Central memory CD8-positive, alpha-beta T cell (primary cell): ENCODE data around the gene PHACTR3.

Source experiments
- ATAC-seq: fragments of 150-1000 bp; cut with Tn5 transposase; replicated peaks from 2 replicates; pipeline ENCODE4 v1.10.0; 2022; ENCODE audit warnings: mild to moderate bottlenecking, moderate FRiP score, moderate number of reproducible peaks; ENCODE audit not compliant: poor library complexity, severe bottlenecking; ENCODE audit errors: extremely low read depth
- DNase-seq, 2 donors: peaks; one replicate each; pipeline ENCODE4 v3.0.0; 2021; ENCODE audit warnings: low spot score in 2 of 2
- H3K27ac Mint-ChIP-seq: one replicate; pipeline ENCODE4 v1.8.0; 2022; ENCODE audit warnings: low read depth, mild to moderate bottlenecking, moderate library complexity, mixed read lengths
- H3K27me3 Mint-ChIP-seq: one replicate; pipeline ENCODE4 v1.8.0; 2022; ENCODE audit warnings: mixed read lengths
- H3K36me3 Mint-ChIP-seq: one replicate; pipeline ENCODE4 v1.8.0; 2022; ENCODE audit warnings: mild to moderate bottlenecking, moderate library complexity, mixed read lengths; ENCODE audit not compliant: insufficient read depth
- H3K4me1 Mint-ChIP-seq: one replicate; pipeline ENCODE4 v1.8.0; 2022; ENCODE audit warnings: mixed read lengths
- H3K4me3 Mint-ChIP-seq: one replicate; pipeline ENCODE4 v1.8.0; 2022; ENCODE audit warnings: mild to moderate bottlenecking, moderate library complexity, mixed read lengths
- H3K9me3 Mint-ChIP-seq: one replicate; pipeline ENCODE4 v1.8.0; 2022; ENCODE audit warnings: mixed read lengths

Gene PHACTR3

GRCh38 chr20:59786801-59787537, 182.6 kb downstream of the PHACTR3 start:
- Mint-ChIP-seq H3K27me3 (peaks cover 52% of the 10 kb centered on the region), H3K9me3 (no peaks in the 10 kb centered on the region), H3K4me3 (no peak overlapping the region), H3K36me3 (peaks cover 2% of the 10 kb centered on the region), H3K27ac (no peak overlapping the region), H3K4me1 (no peaks in the 10 kb centered on the region)
- ATAC-seq (no peak), DNase-seq (no peak)

GRCh38 chr20:59787538-59787890, 183.2 kb downstream of the PHACTR3 start:
- ATAC-seq: no peak
- Mint-ChIP-seq H3K4me1 (no peaks in the 10 kb centered on the region), H3K27me3 (peaks cover 52% of the 10 kb centered on the region), H3K27ac (no peak overlapping the region), H3K4me3 (no peak overlapping the region), H3K36me3 (peaks cover 2% of the 10 kb centered on the region), H3K9me3 (no peaks in the 10 kb centered on the region)
- no peak for DNase-seq

- Mint-ChIP-seq H3K4me3 (no peak overlapping the region), H3K27me3 (peaks cover 52% of the 10 kb centered on the region), H3K36me3 (peaks cover 2% of the 10 kb centered on the region), H3K4me1 (no peaks in the 10 kb centered on the region), H3K27ac (no peak overlapping the region), H3K9me3 (no peaks in the 10 kb centered on the region)
- DNase-seq (no peak), ATAC-seq (no peak)
Observed at GRCh38 chr20:59788196-59788735, 183.9 kb downstream of the PHACTR3 start.

- Mint-ChIP-seq H3K36me3 (peaks cover 2% of the 10 kb centered on the region), H3K4me3 (no peak overlapping the region), H3K4me1 (no peaks in the 10 kb centered on the region), H3K9me3 (no peaks in the 10 kb centered on the region), H3K27ac (no peak overlapping the region), H3K27me3 (peaks cover 52% of the 10 kb centered on the region)
- DNase-seq: no peak
- ATAC-seq: no peak
Observed at GRCh38 chr20:59788811-59789397, 184.6 kb downstream of the PHACTR3 start.

- Mint-ChIP-seq H3K36me3 (peaks cover 2% of the 10 kb centered on the region), H3K9me3 (no peaks in the 10 kb centered on the region), H3K27me3 (peaks cover 52% of the 10 kb centered on the region), H3K27ac (no peak overlapping the region), H3K4me1 (no peaks in the 10 kb centered on the region), H3K4me3 (no peak overlapping the region)
- ATAC-seq (no peak), DNase-seq (no peak)
Observed at GRCh38 chr20:59789686-59790085, 185.3 kb downstream of the PHACTR3 start.

- peaks cover 47% of the 10 kb centered on the region for H3K27me3 Mint-ChIP-seq
- peaks cover 2% of the 10 kb centered on the region for H3K36me3 Mint-ChIP-seq
- no peaks in the 10 kb centered on the region for H3K9me3 Mint-ChIP-seq
- no peak overlapping the region for H3K4me3 Mint-ChIP-seq
- H3K4me1 Mint-ChIP-seq: no peaks in the 10 kb centered on the region
- H3K27ac Mint-ChIP-seq: no peak overlapping the region
- DNase-seq (no peak), ATAC-seq (no peak)
Observed at GRCh38 chr20:59790346-59790745, 186.0 kb downstream of the PHACTR3 start.

GRCh38 chr20:59792300-59792699, 188.0 kb downstream of the PHACTR3 start:
- H3K36me3 Mint-ChIP-seq: peaks cover 2% of the 10 kb centered on the region
- H3K27me3 Mint-ChIP-seq: peaks cover 32% of the 10 kb centered on the region
- no peak overlapping the region for H3K27ac Mint-ChIP-seq
- peaks cover 6% of the 10 kb centered on the region for H3K9me3 Mint-ChIP-seq
- H3K4me1 Mint-ChIP-seq: no peaks in the 10 kb centered on the region
- no peak for ATAC-seq
- DNase-seq: no peak
- no peak overlapping the region for H3K4me3 Mint-ChIP-seq

GRCh38 chr20:59794555-59794954, 190.2 kb downstream of the PHACTR3 start:
- H3K27me3 Mint-ChIP-seq: peaks cover 12% of the 10 kb centered on the region
- DNase-seq: no peak
- H3K9me3 Mint-ChIP-seq: peaks cover 6% of the 10 kb centered on the region
- H3K36me3 Mint-ChIP-seq: no peaks in the 10 kb centered on the region
- H3K27ac Mint-ChIP-seq: no peak overlapping the region
- H3K4me3 Mint-ChIP-seq: no peak overlapping the region
- ATAC-seq: no peak
- H3K4me1 Mint-ChIP-seq: no peaks in the 10 kb centered on the region

- Mint-ChIP-seq H3K36me3 (peaks cover 2% of the 10 kb centered on the region), H3K9me3 (peaks cover 17% of the 10 kb centered on the region), H3K4me3 (no peak overlapping the region), H3K27ac (no peak overlapping the region), H3K27me3 (peaks cover 52% of the 10 kb centered on the region), H3K4me1 (no peaks in the 10 kb centered on the region)
- ATAC-seq (no peak), DNase-seq (no peak)
Observed at GRCh38 chr20:59800309-59800708, 196.0 kb downstream of the PHACTR3 start.

- DNase-seq (no peak), ATAC-seq (no peak)
- Mint-ChIP-seq H3K9me3 (peaks cover 11% of the 10 kb centered on the region), H3K4me1 (no peaks in the 10 kb centered on the region), H3K4me3 (no peak overlapping the region), H3K27me3 (peaks cover 58% of the 10 kb centered on the region), H3K27ac (no peak overlapping the region), H3K36me3 (peaks cover 2% of the 10 kb centered on the region)
Observed at GRCh38 chr20:59802018-59802417, 197.7 kb downstream of the PHACTR3 start.

- Mint-ChIP-seq H3K4me3 (no peak overlapping the region), H3K4me1 (no peaks in the 10 kb centered on the region), H3K9me3 (peaks cover 11% of the 10 kb centered on the region), H3K36me3 (peaks cover 2% of the 10 kb centered on the region), H3K27ac (no peak overlapping the region), H3K27me3 (peaks cover 58% of the 10 kb centered on the region)
- no peak for DNase-seq
- no peak for ATAC-seq
Observed at GRCh38 chr20:59802471-59803221, 198.3 kb downstream of the PHACTR3 start.

- Mint-ChIP-seq H3K4me3 (no peak overlapping the region), H3K36me3 (peaks cover 2% of the 10 kb centered on the region), H3K9me3 (peaks cover 11% of the 10 kb centered on the region), H3K27ac (no peak overlapping the region), H3K4me1 (no peaks in the 10 kb centered on the region), H3K27me3 (peaks cover 57% of the 10 kb centered on the region)
- ATAC-seq (no peak), DNase-seq (no peak)
Observed at GRCh38 chr20:59804347-59804746, 200.0 kb downstream of the PHACTR3 start.
